Raji (cell line): ENCODE data around the gene DOK4.

Experiments
- POLR2A ChIP-seq: IDR thresholded peaks from 2 replicates; pipeline ENCODE4 v1.6.1; 2011; ENCODE audit warnings: low read depth, low read length, control low read depth; ENCODE audit not compliant: insufficient read depth

Gene DOK4

DNA sequence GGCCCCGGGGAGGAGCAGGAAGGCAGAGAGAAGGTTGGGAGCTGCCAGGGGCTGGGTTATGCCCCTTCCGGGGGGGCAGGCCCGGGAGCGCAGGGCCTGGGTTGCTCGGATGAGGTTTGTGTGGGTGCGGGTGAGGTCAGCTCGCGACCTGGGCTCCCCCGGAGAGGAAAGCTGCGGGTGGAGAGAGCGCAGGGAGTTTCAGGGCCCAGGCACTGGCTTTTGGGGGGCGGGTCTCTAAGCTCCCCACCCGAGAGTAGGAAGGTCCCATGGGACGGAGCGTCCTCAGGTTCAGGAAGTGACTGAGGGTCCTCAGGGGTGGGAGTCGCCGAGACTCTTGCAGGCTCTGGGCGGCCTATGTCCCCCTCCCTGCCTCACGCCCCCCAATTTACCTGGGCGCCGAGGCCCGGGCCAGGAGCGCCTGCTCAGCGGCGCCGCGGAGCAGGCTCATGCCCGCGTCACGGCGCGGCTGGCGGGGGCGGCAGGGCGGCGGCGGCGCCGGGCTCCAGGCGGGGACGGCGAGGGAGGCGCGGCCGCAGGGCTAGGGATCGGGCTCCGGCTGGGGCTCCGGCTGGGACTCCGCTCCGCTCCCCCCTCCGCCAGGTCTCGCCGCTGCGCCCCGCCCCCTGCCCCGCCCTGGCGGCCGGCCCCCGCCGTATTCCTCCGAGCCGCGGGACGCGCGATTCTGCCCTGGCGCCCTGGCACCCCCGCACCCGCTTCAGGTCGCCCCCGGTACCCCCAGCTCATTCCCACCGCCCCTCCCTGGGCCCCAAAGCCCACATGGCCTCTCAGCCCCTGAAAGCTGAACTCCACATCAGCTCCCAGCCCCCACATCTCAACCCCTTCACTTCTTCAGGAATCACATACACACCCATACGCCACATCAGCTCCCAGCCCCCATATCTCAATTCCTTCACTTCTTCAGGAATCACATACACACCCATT is at the start of gene DOK4:
TSS of gene DOK4 (minus strand) at position 578 of the 942 bp plus-strand sequence. CDS start 6,986 bp downstream, outside the sequence.
- 0 out of 2 replicates have a peak, but pooled peaks have one; percentile 31 for TF ChIP-seq POLR2A

DNA sequence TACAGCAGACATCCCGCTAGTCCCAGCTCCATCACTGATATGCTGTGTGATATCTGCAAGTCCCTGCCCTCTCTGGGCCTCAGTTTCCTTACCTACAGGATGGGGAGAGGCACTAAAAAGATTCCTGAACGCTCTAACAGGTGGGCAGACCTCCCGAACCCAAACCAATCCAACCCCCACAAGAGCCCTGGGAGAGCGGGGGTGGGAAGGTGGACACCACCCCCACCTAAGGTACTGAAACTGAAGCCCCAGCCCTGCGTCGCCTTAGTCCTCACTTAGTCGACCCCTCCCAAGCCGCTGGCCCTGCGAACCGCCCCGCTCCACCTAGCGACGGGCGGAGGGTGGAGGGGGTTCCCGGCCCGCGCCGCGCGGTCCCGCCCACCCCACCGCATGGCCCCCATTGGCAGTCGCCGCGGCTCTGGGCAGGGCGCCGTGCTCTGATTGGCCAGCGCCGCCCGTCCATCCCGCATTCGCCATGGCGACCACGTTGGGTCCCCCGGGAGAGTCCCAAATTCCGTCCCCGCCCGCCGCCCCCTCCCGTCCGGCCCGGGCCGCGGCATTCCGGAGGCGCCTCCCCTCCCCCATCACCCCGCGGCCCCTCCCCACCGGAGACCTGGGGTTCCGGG is 49.5 kb upstream of the DOK4 start:
- TF ChIP-seq POLR2A = peak; percentile 52; the same call in 1 of the 2 replicates

DNA sequence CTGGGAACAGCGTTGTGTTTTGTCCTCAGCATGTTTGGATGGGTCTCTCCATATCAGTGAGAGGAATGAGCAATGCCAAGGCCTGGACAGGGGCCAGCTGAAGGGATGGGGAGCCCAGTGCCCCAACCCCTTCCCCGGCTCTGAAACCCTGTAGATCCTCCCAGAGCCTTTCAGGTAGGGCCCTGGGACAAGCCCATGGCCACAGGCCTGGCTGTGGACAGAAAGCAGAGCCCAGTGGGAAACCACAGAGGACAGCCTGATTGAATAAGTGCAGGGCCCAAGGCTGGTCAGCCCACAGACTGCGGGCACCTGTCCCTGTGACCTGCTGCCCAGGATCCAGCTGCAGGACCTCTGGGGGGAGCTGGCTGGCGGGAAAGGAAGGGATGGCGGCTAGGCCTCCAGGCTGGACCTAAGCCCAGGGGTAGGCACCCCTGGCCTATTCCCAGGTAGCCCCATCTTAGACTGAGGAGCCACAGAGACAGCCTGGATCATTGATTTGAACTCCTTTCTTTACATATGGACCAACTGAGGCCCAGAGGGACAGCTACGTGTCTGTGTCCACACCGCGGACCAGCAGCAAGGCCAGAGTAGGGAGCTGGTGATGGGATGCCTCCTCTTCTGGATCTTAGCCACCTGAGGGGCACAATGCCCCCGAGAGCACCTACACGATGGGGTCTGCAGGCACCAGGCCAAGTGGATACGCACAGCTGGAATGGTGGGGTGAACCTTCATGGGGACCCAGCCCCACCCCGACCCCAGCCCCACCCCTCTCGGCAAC is 48.8 kb upstream of the DOK4 start:
- no peak for TF ChIP-seq POLR2A

DNA sequence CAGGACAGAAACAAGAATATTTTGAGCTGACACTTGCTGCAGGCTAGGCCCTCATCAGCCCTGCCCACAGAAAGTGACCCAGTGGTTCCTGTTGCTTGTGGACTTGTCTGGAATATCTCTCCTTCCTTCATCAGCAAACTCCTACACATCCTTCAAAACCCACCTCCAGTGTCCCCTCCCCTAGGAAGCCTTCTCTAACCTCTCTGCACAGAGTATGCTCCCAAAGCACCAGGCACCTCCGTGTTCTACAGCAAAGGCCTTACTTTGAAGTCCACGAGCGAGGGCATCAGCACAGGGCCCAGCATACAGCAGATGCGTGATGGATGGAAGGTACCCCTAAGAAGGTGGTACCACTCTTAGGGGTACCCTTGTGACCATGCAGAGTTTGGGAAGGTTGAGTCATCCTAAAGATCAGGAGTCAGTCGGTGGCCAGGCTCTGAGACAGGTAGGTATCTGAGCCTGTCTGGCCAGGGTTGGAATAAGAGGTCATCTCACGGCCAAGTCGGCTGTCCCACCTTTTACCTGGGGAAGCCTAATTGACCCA is 48.1 kb upstream of the DOK4 start:
- no peak for TF ChIP-seq POLR2A

DNA sequence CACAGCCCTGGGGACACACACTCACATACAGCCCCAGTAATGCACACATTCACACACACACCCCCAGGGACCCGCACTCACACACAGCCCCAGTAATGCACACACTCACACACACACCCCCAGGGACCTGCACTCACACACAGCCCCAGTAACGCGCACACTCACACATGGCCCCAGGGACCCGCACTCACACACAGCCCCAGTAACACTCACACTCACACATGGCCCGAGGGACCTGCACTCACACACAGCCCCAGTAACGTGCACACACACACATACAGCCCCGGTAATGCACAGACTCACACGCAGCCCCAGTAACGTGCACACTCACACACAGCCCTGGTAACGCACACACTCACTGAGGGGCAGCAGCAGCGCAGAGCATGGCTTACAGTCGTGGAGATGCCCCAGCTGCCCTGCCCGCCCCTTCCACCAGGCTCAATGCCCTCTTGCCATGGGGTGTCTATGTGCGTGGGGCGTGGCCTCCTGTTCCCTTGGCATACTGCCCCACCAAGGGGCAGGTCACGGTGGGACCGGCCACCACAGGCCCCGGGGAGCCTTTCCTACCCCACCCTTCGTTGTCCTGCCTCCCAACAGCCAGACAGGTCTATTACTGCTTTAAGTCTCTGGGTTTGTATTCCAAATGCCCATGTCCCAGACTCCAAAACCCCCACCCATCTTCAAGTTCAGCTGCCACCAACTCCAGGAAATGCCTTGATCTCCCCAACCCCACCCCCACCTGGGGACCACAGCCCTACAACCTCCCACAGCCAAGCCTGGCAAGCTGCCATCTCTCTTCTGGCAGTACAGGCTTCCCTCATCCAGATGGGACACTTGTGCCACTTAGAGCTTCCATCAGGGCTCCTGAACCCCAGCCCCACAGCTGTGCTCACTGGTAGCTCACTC is 47.4 kb upstream of the DOK4 start:
- no peak for TF ChIP-seq POLR2A

DNA sequence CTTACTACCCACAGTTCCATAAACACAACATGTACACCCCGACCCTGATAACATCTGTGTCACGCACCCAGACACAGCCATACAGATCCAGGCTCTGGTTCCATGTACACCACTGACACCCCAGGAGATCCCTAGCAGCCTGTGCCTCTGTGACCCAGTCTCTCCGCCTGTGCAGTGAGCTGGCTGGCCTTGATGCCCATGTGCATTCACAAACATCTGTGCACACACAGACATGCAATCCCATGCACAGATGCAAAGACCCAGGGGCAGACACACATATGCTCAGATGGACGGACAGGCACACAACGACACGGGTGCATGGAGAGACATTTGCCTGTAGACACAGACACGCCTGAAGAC is 46.0 kb upstream of the DOK4 start:
- TF ChIP-seq POLR2A = no peak

DNA sequence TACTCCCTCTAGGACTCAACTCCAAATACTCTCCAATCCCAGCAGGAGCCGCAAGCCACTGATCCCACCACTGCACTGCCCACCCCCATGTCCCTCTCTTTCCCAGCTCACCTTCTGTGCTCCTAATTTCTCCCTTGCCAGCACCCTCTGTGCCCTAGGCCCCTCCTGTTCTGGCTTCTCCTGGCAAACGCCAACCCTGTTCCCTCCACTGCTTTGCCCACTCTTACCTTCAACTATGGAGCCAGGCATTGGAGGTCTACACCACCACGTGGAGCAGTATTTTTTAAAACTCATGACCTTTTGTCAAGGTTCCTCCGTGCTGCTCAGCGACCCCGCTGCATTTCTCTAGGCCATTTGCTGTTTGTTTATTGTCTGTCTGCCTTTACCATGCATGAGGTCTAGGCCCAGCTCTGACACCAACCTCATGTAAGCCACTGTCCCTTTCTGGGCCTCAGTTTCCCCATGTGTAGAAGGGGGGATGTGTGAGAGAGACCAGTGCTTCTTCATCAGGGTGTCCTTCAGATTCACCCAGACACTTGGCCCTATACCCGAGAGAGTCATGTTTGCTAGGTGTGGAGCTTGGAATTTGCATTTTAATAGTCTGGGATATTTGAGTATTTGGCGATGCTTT is 45.5 kb upstream of the DOK4 start:
- TF ChIP-seq POLR2A = no peak

DNA sequence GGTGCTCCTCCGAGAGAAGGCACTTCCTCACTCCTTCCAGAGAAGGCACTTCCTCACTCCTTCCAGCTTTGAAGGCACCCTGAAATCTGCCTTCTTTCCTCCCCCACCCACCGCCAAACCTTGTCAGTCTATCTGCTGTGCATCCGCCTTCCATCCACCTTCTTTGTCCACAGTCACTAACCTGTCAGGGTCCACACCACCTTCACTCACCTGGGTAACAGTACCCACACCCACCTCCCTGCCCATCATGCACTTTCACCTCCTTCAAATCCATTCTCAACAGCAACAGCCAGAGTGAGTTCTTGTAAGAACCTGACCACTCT is 44.9 kb upstream of the DOK4 start:
- TF ChIP-seq POLR2A = no peak

DNA sequence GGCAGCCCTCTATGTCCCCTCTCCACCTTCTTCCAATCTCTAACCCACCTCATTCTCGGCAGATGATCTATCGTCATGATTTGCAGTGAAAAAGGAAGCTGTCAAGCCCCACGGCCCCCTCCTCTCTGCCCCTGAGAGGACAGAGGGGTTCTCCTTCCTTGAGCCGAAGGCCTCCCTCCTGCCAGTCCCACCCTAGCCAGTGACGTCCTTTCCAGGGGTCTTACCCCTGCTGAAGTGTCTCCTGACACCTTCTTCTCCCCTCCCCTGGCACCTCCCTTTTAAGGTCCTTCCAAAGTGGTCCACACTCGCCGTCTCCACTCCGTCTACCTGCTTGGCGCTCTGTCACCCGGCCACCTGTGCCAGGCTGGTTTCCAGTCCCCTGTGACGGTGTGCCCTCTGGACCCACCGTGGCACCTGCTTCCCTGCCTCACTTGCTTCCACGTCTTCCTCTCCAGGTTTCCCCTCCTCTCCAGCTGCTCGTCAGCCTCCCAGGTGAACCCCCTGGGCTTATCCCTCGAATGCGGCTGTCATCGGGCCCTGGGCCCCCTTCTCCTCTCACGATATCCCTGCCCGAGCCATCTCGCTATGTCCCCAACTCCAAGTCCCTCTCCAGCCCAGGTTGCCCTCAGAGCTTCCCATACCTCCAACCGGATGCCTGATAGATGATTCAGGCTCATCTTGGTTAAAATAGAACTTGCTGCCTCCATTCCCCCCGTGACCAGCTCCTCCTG is 44.4 kb upstream of the DOK4 start:
- no peak for TF ChIP-seq POLR2A

DNA sequence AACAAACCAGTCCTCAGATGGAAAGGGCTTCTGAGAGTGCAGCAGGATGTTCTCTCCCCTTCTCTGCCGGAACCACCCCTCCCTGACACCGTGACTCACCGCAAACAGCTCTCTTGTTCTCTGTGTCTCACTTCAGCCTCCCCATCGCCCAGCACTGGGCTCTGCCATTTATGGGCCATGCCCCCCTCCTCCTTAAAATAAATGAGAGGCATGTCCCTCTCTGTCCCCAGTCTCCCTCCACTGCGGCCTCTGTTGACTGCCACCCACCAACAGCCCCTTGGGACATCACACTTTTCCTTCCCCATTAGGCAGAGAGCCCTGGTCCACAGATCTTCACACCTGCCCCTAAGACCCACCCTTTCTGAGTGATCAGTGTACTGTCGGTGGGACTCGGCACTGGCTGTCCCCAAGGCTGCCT is 43.8 kb upstream of the DOK4 start:
- TF ChIP-seq POLR2A = no peak

DNA sequence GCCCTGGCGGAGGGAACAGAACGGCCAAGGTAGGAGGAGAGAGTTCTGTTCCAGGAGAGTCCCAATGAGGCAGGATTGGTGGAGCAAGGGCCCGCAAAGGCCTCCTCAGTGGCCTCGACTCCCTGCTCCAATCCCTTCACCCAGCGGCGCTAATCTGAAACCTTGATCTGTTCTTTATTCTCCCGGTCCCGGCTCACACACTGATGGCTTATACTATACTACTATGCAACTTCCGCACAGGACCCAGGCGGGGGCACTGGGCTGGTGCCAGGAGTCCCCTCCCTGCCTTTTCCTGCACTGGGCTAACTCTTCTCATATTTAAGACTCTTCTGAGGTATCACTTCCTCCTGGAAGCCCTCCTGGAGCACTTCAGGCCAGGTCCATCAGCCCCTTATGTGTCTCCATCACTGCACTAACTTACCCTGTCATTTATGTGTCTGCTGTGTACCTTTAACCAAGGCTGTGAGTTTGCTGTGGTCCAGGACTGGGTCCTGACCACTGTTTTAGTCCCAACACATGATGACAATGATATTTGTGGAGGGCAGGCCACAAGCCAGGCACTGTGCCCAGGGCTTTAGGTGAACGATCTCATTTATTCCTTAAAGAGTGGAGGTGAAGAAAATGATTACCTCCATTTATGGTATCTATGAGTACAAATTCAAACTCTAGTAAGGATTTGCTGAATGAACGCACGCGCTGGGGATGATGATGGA is 43.3 kb upstream of the DOK4 start:
- TF ChIP-seq POLR2A = no peak

DNA sequence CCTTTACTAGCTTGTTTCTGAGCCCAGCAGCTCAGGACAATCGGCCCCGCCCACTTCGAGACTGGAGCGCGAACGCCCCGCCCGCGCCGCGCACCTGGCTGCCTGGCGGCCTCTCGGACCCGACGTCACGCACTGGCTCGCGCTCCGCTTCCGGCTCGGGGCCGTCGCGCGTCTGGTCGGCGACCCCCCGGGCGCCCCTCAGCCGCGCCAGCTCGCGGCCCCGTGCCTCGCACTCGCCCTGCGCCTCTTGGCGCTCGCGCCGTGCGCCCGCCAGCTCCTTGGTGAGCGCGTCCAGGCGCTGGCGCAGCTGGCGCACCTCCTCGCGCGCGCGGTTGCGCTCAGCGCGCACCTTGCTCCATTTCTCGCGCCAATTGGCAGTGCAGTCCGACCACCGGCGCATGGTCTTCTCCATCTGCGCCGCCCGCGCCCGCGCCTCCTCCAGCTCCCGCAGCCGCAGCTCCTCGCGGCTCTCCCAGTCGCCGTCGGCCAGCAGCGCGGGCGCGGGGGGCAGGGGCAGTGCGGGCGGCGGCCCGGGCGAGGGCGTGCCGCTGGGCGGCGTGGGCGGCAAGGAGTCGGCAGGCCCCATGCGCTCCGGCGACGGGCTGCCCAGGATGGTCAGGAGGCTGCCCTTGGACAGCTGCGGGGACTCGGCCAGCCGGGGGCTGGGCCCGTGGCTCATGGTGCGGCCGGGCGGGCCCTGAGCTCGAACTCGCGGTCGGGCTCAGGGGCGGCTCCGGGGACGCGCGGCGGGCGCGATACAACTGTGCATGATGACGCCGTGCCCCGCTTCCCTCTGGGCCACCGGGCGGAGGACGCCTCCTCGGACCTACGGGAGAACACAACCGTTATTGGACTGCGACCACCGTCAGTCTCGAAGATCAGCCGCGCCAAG is 42.5 kb upstream of the DOK4 start:
- no peak for TF ChIP-seq POLR2A
